ENCODE results near the gene ZBTB32. TPM values are rescaled to one million over a fixed set of nuclear protein-coding genes. Genes with fewer than 3 reads are reported as not detected.
"Not testable (repeated sequence)": the region's sequence is repeated elsewhere in the genome, so short reads cannot be mapped to it uniquely, and the experiment has no call there.

ZBTB32 gene
- total RNA-seq, 2 donors from 2014 or later, result 138 to 217 TPM

DNA sequence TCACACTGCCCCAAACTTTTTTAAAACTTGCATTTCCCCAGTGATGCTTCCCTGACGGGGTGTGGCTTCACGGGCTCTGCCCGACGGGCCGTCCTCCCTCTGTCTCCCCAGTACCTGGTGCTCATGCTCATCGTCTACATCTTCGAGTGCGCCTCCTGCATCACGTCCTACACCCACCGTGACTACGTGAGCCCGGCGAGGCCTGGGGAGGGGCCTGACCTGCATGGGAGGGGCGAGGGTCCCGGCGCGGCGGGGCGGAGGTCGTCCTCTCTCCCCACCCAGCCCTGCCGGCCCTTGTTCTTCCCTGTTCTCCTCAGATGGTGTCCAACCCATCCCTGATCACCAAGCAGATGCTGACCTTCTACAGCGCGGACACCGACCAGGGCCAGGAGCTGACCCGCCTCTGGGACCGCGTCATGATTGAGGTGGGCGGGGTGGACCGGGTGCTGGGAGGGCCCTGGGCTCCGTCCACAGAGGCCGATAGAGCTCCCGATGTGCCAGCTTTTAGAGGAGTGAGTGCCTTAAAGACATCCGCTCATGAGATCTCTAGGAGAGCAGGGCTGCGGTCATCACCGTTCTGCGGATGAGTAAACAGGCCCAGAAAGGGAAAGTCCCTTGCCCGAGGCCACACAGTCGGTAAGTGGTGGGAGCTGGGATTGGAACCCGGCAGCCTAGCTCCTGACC lies 31.1 kb upstream of the ZBTB32 start:
- Mint-ChIP-seq H3K27me3 (peaks cover 24% of the 10 kb centered on the region), H3K9me3 (no peaks in the 10 kb centered on the region), H3K4me3 (peak overlapping the region; percentile 89), H3K4me1 (peaks cover 15% of the 10 kb centered on the region), H3K36me3 (ENCODE audit: low read depth) (peaks cover 23% of the 10 kb centered on the region), H3K27ac (peak overlapping the region; percentile 90)
- peak; percentile 89 for ATAC-seq (replicated peaks)

DNA sequence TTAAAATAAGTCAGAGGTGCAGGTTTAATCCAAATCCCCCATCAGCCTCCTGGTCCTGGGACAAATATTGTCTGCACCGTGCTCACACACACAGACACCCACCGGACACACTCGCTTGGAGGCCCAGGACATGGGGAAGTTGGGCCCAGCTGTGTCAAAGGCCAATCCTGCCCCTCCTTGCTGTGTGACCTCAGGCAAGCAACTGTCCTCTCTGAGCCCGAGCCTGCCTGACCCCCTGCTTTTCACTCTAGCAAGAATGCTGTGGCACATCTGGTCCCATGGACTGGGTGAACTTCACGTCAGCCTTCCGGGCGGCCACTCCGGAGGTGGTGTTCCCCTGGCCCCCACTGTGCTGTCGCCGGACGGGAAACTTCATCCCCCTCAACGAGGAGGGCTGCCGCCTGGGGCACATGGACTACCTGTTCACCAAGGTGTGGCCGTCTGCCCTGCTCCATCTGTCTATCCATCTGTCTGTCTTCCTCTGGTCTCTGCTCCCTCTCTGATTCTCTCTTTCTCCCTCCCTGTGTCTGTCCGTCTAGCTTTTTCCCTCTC lies 28.7 kb upstream of the ZBTB32 start:
- ATAC-seq (replicated peaks), result no peak
- Mint-ChIP-seq H3K27me3 (peaks cover 12% of the 10 kb centered on the region), H3K4me3 (no peak overlapping the region)

GRCh38 chr19:35689836-35690235 lies 14.5 kb upstream of the ZBTB32 start:
- Mint-ChIP-seq H3K9me3 (no peaks in the 10 kb centered on the region), H3K4me3 (no peak overlapping the region), H3K36me3 (ENCODE audit: low read depth) (no peaks in the 10 kb centered on the region), H3K27ac (no peak overlapping the region), H3K27me3 (no peaks in the 10 kb centered on the region), H3K4me1 (peaks cover 4% of the 10 kb centered on the region)
- ATAC-seq (replicated peaks), result no peak

More for the DNA sequence above, 28.7 kb upstream of the ZBTB32 start:
- H3K27ac Mint-ChIP-seq, result peak overlapping the region; percentile 48
- H3K4me1 Mint-ChIP-seq, result peaks cover 11% of the 10 kb centered on the region
- H3K9me3 Mint-ChIP-seq, result no peaks in the 10 kb centered on the region
- peaks cover 16% of the 10 kb centered on the region for H3K36me3 Mint-ChIP-seq (ENCODE audit: low read depth)

- H3K36me3 Mint-ChIP-seq (ENCODE audit: low read depth); H3K4me1 Mint-ChIP-seq; H3K27ac Mint-ChIP-seq; H3K27me3 Mint-ChIP-seq; H3K4me3 Mint-ChIP-seq; H3K9me3 Mint-ChIP-seq; ATAC-seq (replicated peaks): not testable (repeated sequence)
These were observed 13.3 kb upstream of the ZBTB32 start for GRCh38 chr19:35691106-35691505.

DNA sequence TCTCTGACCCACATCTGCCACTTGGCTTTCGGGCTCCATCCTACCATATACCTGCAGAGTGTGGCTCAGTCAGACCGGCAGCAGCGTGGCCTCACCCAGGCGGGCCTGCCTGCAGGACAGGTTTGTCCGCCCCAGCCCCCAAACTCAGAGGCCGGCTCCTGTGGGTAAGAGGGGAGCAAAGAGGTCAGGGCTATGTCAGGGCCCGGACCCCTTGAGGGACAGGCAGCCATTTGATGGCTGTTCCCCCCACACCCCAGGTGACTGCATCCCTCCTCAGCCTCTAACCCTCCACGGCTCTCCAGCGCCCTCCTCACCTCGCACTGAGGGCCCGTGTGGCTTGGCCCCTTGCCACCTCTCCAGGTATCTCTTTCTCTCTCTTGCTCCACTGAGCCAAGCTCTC lies 12.3 kb upstream of the ZBTB32 start:
- no peaks in the 10 kb centered on the region for H3K36me3 Mint-ChIP-seq (ENCODE audit: low read depth)
- no peak for ATAC-seq (replicated peaks)
- H3K4me3 Mint-ChIP-seq, result no peak overlapping the region
- H3K9me3 Mint-ChIP-seq, result no peaks in the 10 kb centered on the region
- peaks cover 4% of the 10 kb centered on the region for H3K4me1 Mint-ChIP-seq
- no peaks in the 10 kb centered on the region for H3K27me3 Mint-ChIP-seq
- H3K27ac Mint-ChIP-seq, result no peak overlapping the region

- peak; percentile 5 for ATAC-seq (replicated peaks)
- peaks cover 4% of the 10 kb centered on the region for H3K4me1 Mint-ChIP-seq
- H3K36me3 Mint-ChIP-seq (ENCODE audit: low read depth), result no peaks in the 10 kb centered on the region
- no peaks in the 10 kb centered on the region for H3K27me3 Mint-ChIP-seq
- H3K27ac Mint-ChIP-seq, result no peak overlapping the region
- no peaks in the 10 kb centered on the region for H3K9me3 Mint-ChIP-seq
- H3K4me3 Mint-ChIP-seq, result no peak overlapping the region
These were observed 10.9 kb upstream of the ZBTB32 start for GRCh38 chr19:35693422-35693821.

GRCh38 chr19:35693835-35694599 lies 10.3 kb upstream of the ZBTB32 start:
- H3K27ac Mint-ChIP-seq, result peak overlapping the region; percentile 43
- H3K36me3 Mint-ChIP-seq (ENCODE audit: low read depth), result no peaks in the 10 kb centered on the region
- peaks cover 4% of the 10 kb centered on the region for H3K4me1 Mint-ChIP-seq
- H3K27me3 Mint-ChIP-seq, result no peaks in the 10 kb centered on the region
- ATAC-seq (replicated peaks), result peak; percentile 99
- H3K9me3 Mint-ChIP-seq, result no peaks in the 10 kb centered on the region
- peak overlapping the region; percentile 47 for H3K4me3 Mint-ChIP-seq

- H3K36me3 Mint-ChIP-seq (ENCODE audit: low read depth), result no peaks in the 10 kb centered on the region
- peaks cover 4% of the 10 kb centered on the region for H3K4me1 Mint-ChIP-seq
- no peaks in the 10 kb centered on the region for H3K27me3 Mint-ChIP-seq
- no peak overlapping the region for H3K4me3 Mint-ChIP-seq
- no peaks in the 10 kb centered on the region for H3K9me3 Mint-ChIP-seq
- no peak overlapping the region for H3K27ac Mint-ChIP-seq
- no peak for ATAC-seq (replicated peaks)
These were observed 8.4 kb upstream of the ZBTB32 start for GRCh38 chr19:35695895-35696422.

DNA sequence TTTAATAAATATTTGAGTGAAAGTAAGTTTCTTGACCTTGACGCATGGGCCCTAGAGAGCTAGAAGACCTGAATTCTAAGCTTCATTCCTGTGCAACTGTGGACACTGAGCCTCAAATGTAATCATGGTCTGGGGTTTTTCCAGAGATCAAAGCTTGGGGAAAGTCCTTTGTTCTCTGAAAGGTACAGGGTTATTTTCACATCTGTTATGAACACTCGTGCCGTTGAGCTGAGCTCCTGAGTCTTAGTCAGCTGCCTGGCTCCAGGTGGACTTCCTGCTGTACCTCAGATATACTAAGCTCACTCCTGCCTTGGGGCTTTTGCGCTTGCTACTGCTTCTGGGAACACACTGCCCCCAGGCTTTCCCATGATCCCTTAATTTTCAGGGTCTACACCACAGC lies 7.5 kb upstream of the ZBTB32 start:
- peak; percentile 62 for ATAC-seq (replicated peaks)
- H3K9me3 Mint-ChIP-seq, result no peaks in the 10 kb centered on the region
- H3K27me3 Mint-ChIP-seq, result no peaks in the 10 kb centered on the region
- no peak overlapping the region for H3K27ac Mint-ChIP-seq
- no peaks in the 10 kb centered on the region for H3K36me3 Mint-ChIP-seq (ENCODE audit: low read depth)
- peaks cover 4% of the 10 kb centered on the region for H3K4me1 Mint-ChIP-seq
- peak overlapping the region; percentile 12 for H3K4me3 Mint-ChIP-seq

GRCh38 chr19:35702223-35703012 lies 1.9 kb upstream of the ZBTB32 start:
- Mint-ChIP-seq H3K36me3 (ENCODE audit: low read depth) (peaks cover 5% of the 10 kb centered on the region), H3K27ac (peak overlapping the region; percentile 93), H3K9me3 (no peaks in the 10 kb centered on the region), H3K4me3 (peak overlapping the region; percentile 91), H3K4me1 (peaks cover 5% of the 10 kb centered on the region), H3K27me3 (no peaks in the 10 kb centered on the region)
- peak; percentile 99 for ATAC-seq (replicated peaks)

DNA sequence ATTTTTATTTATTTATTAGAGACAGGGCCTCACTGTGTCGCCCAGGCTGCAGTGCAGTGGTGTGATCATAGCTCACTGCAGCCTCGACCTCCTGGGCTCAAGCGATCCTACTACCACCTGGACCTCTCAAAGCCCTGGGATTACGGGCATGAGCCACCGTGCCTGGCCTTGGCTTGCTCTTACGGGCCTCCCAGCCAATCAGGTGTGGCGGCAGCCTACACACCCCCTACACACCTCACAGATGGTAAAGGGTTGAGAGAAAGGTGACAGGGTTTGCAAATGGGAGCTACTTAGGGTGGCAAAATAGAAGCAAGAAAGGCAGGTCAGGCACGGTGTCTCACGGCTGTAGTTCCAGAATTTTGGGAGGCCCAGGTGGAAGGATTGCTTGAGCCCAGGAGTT lies 1.0 kb upstream of the ZBTB32 start:
- Mint-ChIP-seq H3K27me3 (no peaks in the 10 kb centered on the region), H3K36me3 (ENCODE audit: low read depth) (peaks cover 5% of the 10 kb centered on the region), H3K9me3 (no peaks in the 10 kb centered on the region), H3K4me1 (peaks cover 5% of the 10 kb centered on the region), H3K27ac (no peak overlapping the region), H3K4me3 (no peak overlapping the region)
- no peak for ATAC-seq (replicated peaks)

GRCh38 chr19:35708391-35708790 lies 4.0 kb downstream of the ZBTB32 start:
- H3K27me3 Mint-ChIP-seq, result no peaks in the 10 kb centered on the region
- no peak for ATAC-seq (replicated peaks)
- H3K9me3 Mint-ChIP-seq, result no peaks in the 10 kb centered on the region
- peaks cover 8% of the 10 kb centered on the region for H3K4me1 Mint-ChIP-seq
- no peak overlapping the region for H3K4me3 Mint-ChIP-seq
- H3K27ac Mint-ChIP-seq, result no peak overlapping the region
- peaks cover 24% of the 10 kb centered on the region for H3K36me3 Mint-ChIP-seq (ENCODE audit: low read depth)

GRCh38 chr19:35710784-35711723 lies 6.7 kb downstream of the ZBTB32 start:
- Mint-ChIP-seq H3K4me1 (peaks cover 8% of the 10 kb centered on the region), H3K36me3 (ENCODE audit: low read depth) (peaks cover 51% of the 10 kb centered on the region), H3K27ac (peak overlapping the region; percentile 98), H3K4me3 (peak overlapping the region; percentile 96), H3K9me3 (no peaks in the 10 kb centered on the region), H3K27me3 (no peaks in the 10 kb centered on the region)
- peak; percentile 52 for ATAC-seq (replicated peaks)

Measured in activated T-helper 17 cell treated with anti-CD3 and anti-CD28 coated beads, Interleukin-2, amount 50 U/mL, for 72 hours (primary cell).